ENCODE results near the gene IKZF4. TPM values are rescaled to one million over a fixed set of nuclear protein-coding genes. Genes with fewer than 3 reads are reported as not detected.

The IKZF4 gene
- total and polyA plus RNA-seq, 4 donors, result 3.3 to 10.7 (median 5.2) TPM

- Histone ChIP-seq H3K36me3 (ENCODE audit: control insufficient read depth in 4 of 4, insufficient read depth in 4 of 4, low read length in 4 of 4) (peaks cover 0 to 2% (median 0%) of the 10 kb centered on the region in 4 donors), H3K4me3 (no peak overlapping the region), H3K27me3 (ENCODE audit: control insufficient read depth in 3 of 3, insufficient read depth in 3 of 3, low read length in 2 of 3) (peaks cover 0 to 10% (median 7%) of the 10 kb centered on the region in 3 donors), H3K4me1 (ENCODE audit: control insufficient read depth in 5 of 5, insufficient read depth in 5 of 5, low read length in 5 of 5) (peaks cover 0 to 13% (median 0%) of the 10 kb centered on the region in 5 donors), H3K9ac (ENCODE audit: insufficient read depth in 1 of 2, low read length in 2 of 2) (no peak overlapping the region), H3K9me3 (ENCODE audit: control insufficient read depth in 4 of 4, insufficient read depth in 3 of 4, low read length in 3 of 4) (no peaks in the 10 kb centered on the region), H3K27ac (ENCODE audit: low read depth in 1 of 2, low read length in 1 of 2) (peak overlapping the region in 1 of 2 donors; percentile 22)
- DNase-seq (no peak), ATAC-seq (ENCODE audit: insufficient read depth, low FRiP score) (no peak)
- WGBS, 2 donors, result 81 to 86% methylated on average over 6 of the region's 6 CpGs
- TF ChIP-seq, protein P1, sequence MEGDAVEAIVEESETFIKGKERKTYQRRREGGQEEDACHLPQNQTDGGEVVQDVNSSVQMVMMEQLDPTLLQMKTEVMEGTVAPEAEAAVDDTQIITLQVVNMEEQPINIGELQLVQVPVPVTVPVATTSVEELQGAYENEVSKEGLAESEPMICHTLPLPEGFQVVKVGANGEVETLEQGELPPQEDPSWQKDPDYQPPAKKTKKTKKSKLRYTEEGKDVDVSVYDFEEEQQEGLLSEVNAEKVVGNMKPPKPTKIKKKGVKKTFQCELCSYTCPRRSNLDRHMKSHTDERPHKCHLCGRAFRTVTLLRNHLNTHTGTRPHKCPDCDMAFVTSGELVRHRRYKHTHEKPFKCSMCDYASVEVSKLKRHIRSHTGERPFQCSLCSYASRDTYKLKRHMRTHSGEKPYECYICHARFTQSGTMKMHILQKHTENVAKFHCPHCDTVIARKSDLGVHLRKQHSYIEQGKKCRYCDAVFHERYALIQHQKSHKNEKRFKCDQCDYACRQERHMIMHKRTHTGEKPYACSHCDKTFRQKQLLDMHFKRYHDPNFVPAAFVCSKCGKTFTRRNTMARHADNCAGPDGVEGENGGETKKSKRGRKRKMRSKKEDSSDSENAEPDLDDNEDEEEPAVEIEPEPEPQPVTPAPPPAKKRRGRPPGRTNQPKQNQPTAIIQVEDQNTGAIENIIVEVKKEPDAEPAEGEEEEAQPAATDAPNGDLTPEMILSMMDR (IDR thresholded peaks at IDR 0.05; ENCODE audit: control extremely low read depth, extremely low read depth), result no peak
These were observed 65.8 kb downstream of the IKZF4 start for GRCh38 chr12:56086608-56087007.

GRCh38 chr12:56087220-56087619 is 66.4 kb downstream of the IKZF4 start:
- TF ChIP-seq, protein P1 (IDR thresholded peaks at IDR 0.05; ENCODE audit: control extremely low read depth, extremely low read depth), result no peak
- ATAC-seq (ENCODE audit: insufficient read depth, low FRiP score), result peak; percentile 79
- no peak overlapping the region for H3K4me3 ChIP-seq
- H3K27ac ChIP-seq (ENCODE audit: low read depth in 1 of 2, low read length in 1 of 2), result peak overlapping the region; percentile 29 to 92
- H3K4me1 ChIP-seq (ENCODE audit: control insufficient read depth in 5 of 5, insufficient read depth in 5 of 5, low read length in 5 of 5), result peaks cover 0 to 10% (median 0%) of the 10 kb centered on the region in 5 donors
- 65 to 88% methylated on average over 6 of the region's 6 CpGs for WGBS, 2 donors
- H3K27me3 ChIP-seq (ENCODE audit: control insufficient read depth in 3 of 3, insufficient read depth in 3 of 3, low read length in 2 of 3), result peaks cover 0 to 7% (median 4%) of the 10 kb centered on the region in 3 donors
- H3K9ac ChIP-seq (ENCODE audit: insufficient read depth in 1 of 2, low read length in 2 of 2), result no peak overlapping the region
- H3K9me3 ChIP-seq (ENCODE audit: control insufficient read depth in 4 of 4, insufficient read depth in 3 of 4, low read length in 3 of 4), result no peaks in the 10 kb centered on the region
- peak in 2 of 3 donors; percentile 37 to 42 for DNase-seq
- H3K36me3 ChIP-seq (ENCODE audit: control insufficient read depth in 4 of 4, insufficient read depth in 4 of 4, low read length in 4 of 4), result peaks cover 0 to 2% (median 0%) of the 10 kb centered on the region in 4 donors

Other genes starting within 250 kb of the IKZF4 start
- gene SARNP, start 203.3 kb upstream of the IKZF4 start, total RNA-seq, result 10 to 100 TPM; 51.9 to 76.7 TPM
- gene SARNP, start 203.3 kb upstream of the IKZF4 start, polyA plus RNA-seq, result 100 to 1,000 TPM in 1 of 2 donors, 10 to 100 TPM in 1; 87.7 to 102 TPM
- gene ORMDL2, start 203.0 kb upstream of the IKZF4 start, total RNA-seq, result 10 to 100 TPM; 22.4 to 69.2 TPM
- 10 to 100 TPM; 94.6 to 98.1 TPM for gene ORMDL2, start 203.0 kb upstream of the IKZF4 start, polyA plus RNA-seq
- gene DNAJC14, start 191.5 kb upstream of the IKZF4 start, total RNA-seq, result 10 to 100 TPM; 24.9 to 33.0 TPM
- 10 to 100 TPM; 15.8 to 30.7 TPM for gene DNAJC14, start 191.5 kb upstream of the IKZF4 start, polyA plus RNA-seq
- 10 to 100 TPM in 1 of 2 donors, 1 to 10 TPM in 1; 9.6 to 53.9 TPM for gene MMP19, start 178.1 kb upstream of the IKZF4 start, total RNA-seq
- 10 to 100 TPM in 1 of 2 donors, 1 to 10 TPM in 1; 9.3 to 92.1 TPM for gene MMP19, start 178.1 kb upstream of the IKZF4 start, polyA plus RNA-seq
- gene PYM1, start 93.1 kb upstream of the IKZF4 start, total RNA-seq, result 10 to 100 TPM; 32.0 to 32.3 TPM
- 10 to 100 TPM; 37.7 to 44.9 TPM for gene PYM1, start 93.1 kb upstream of the IKZF4 start, polyA plus RNA-seq
- 10 to 100 TPM; 33.7 to 41.1 TPM for gene DGKA, start 89.9 kb upstream of the IKZF4 start, total RNA-seq
- gene DGKA, start 89.9 kb upstream of the IKZF4 start, polyA plus RNA-seq, result 10 to 100 TPM; 19.3 to 28.0 TPM
- 1 to 10 TPM in 1 of 2 donors, under 1 TPM in 1; 0.43 to 1.7 TPM for gene PMEL, start 55.0 kb upstream of the IKZF4 start, total RNA-seq
- 1 to 10 TPM; 1.0 to 1.1 TPM for gene PMEL, start 55.0 kb upstream of the IKZF4 start, polyA plus RNA-seq
- gene CDK2, start 54.2 kb upstream of the IKZF4 start, total RNA-seq, result 10 to 100 TPM; 27.4 to 28.0 TPM
- gene CDK2, start 54.2 kb upstream of the IKZF4 start, polyA plus RNA-seq, result 10 to 100 TPM; 13.0 to 25.5 TPM
- 100 to 1,000 TPM; 113 to 118 TPM for gene RAB5B, start 47.0 kb upstream of the IKZF4 start, total RNA-seq
- 10 to 100 TPM; 64.5 to 70.0 TPM for gene RAB5B, start 47.0 kb upstream of the IKZF4 start, polyA plus RNA-seq
- gene SUOX, start 23.8 kb upstream of the IKZF4 start, total RNA-seq, result 10 to 100 TPM; 17.7 to 26.2 TPM
- 10 to 100 TPM; 15.1 to 17.1 TPM for gene SUOX, start 23.8 kb upstream of the IKZF4 start, polyA plus RNA-seq
- 10 to 100 TPM; 53.1 to 94.2 TPM for gene RPS26, start 20.9 kb downstream of the IKZF4 start, total RNA-seq
- gene RPS26, start 20.9 kb downstream of the IKZF4 start, polyA plus RNA-seq, result 1,000 to 10,000 TPM; 1,088 to 1,477 TPM
- 100 to 1,000 TPM in 1 of 2 donors, 10 to 100 TPM in 1; 67.9 to 191 TPM for gene ERBB3, start 59.1 kb downstream of the IKZF4 start, total RNA-seq
- gene ERBB3, start 59.1 kb downstream of the IKZF4 start, polyA plus RNA-seq, result 10 to 100 TPM; 31.4 to 52.3 TPM
- 10 to 100 TPM; 80.2 to 81.3 TPM for gene PA2G4, start 83.5 kb downstream of the IKZF4 start, total RNA-seq
- 100 to 1,000 TPM in 1 of 2 donors, 10 to 100 TPM in 1; 97.6 to 137 TPM for gene PA2G4, start 83.5 kb downstream of the IKZF4 start, polyA plus RNA-seq
- 1,000 to 10,000 TPM; 1,569 to 3,132 TPM for gene RPL41, start 95.6 kb downstream of the IKZF4 start, total RNA-seq
- 1,000 to 10,000 TPM; 4,690 to 5,737 TPM for gene RPL41, start 95.6 kb downstream of the IKZF4 start, polyA plus RNA-seq
- 1 to 10 TPM; 2.5 to 7.9 TPM for gene ZC3H10, start 97.2 kb downstream of the IKZF4 start, total RNA-seq
- gene ZC3H10, start 97.2 kb downstream of the IKZF4 start, polyA plus RNA-seq, result 1 to 10 TPM; 3.1 to 3.5 TPM
- gene ESYT1, start 107.2 kb downstream of the IKZF4 start, total RNA-seq, result 100 to 1,000 TPM in 1 of 2 donors, 10 to 100 TPM in 1; 57.4 to 131 TPM
- 10 to 100 TPM; 23.5 to 71.0 TPM for gene ESYT1, start 107.2 kb downstream of the IKZF4 start, polyA plus RNA-seq
- 10 to 100 TPM; 39.1 to 46.1 TPM for gene MYL6B, start 131.5 kb downstream of the IKZF4 start, total RNA-seq
- 10 to 100 TPM; 20.7 to 40.3 TPM for gene MYL6B, start 131.5 kb downstream of the IKZF4 start, polyA plus RNA-seq
- 1,000 to 10,000 TPM; 1,471 to 1,783 TPM for gene MYL6, start 137.3 kb downstream of the IKZF4 start, total RNA-seq
- 1,000 to 10,000 TPM; 2,612 to 3,593 TPM for gene MYL6, start 137.3 kb downstream of the IKZF4 start, polyA plus RNA-seq
- 10 to 100 TPM; 66.5 to 97.5 TPM for gene SMARCC2, start 168.4 kb downstream of the IKZF4 start, total RNA-seq
- 10 to 100 TPM; 23.9 to 29.0 TPM for gene SMARCC2, start 168.4 kb downstream of the IKZF4 start, polyA plus RNA-seq
- gene RNF41, start 200.9 kb downstream of the IKZF4 start, total RNA-seq, result 10 to 100 TPM; 49.5 to 54.6 TPM
- gene RNF41, start 200.9 kb downstream of the IKZF4 start, polyA plus RNA-seq, result 10 to 100 TPM; 18.1 to 40.6 TPM
- 10 to 100 TPM; 11.3 to 31.4 TPM for gene NABP2, start 203.3 kb downstream of the IKZF4 start, total RNA-seq
- gene NABP2, start 203.3 kb downstream of the IKZF4 start, polyA plus RNA-seq, result 10 to 100 TPM; 22.1 to 23.8 TPM
- gene SLC39A5, start 209.0 kb downstream of the IKZF4 start, total RNA-seq, result 1 to 10 TPM in 1 of 2 donors, under 1 TPM in 1; 0.71 to 1.1 TPM
- under 1 TPM; 0.13 to 0.20 TPM for gene SLC39A5, start 209.0 kb downstream of the IKZF4 start, polyA plus RNA-seq
- gene ANKRD52, start 237.3 kb downstream of the IKZF4 start, total RNA-seq, result 10 to 100 TPM; 25.9 to 38.1 TPM
- gene ANKRD52, start 237.3 kb downstream of the IKZF4 start, polyA plus RNA-seq, result 1 to 10 TPM; 9.2 to 9.9 TPM
- gene COQ10A, start 245.9 kb downstream of the IKZF4 start, total RNA-seq, result 10 to 100 TPM in 1 of 2 donors, 1 to 10 TPM in 1; 8.3 to 16.5 TPM
- 10 to 100 TPM in 1 of 2 donors, 1 to 10 TPM in 1; 5.8 to 18.1 TPM for gene COQ10A, start 245.9 kb downstream of the IKZF4 start, polyA plus RNA-seq